Erythroblast (primary cell): ENCODE data around the gene ATG7.

Source experiments
- GATA1 ChIP-seq: IDR thresholded peaks from 2 replicates; pipeline ENCODE4 v1.6.1; 2011; ENCODE audit warnings: low read depth, mild to moderate bottlenecking, control low read depth, low read length, moderate library complexity
- POLR2A ChIP-seq: IDR thresholded peaks from 2 replicates; pipeline ENCODE4 v1.6.1; 2011; ENCODE audit warnings: mild to moderate bottlenecking, low read length

- TF ChIP-seq POLR2A (no peak), GATA1 (no peak)
Measured at GRCh38 chr3:11411956-11412355, 139.8 kb downstream of the ATG7 start.
